NK-92 treated with Interleukin-12 subunit alpha and Interleukin-12 subunit beta, amount 100 ng/mL, for 24 hours (cell line): Measurements from ENCODE around the gene ITIH4.

Experiments
- DNase-seq: peaks from one replicate; lab custom pipeline; 2025; lab: John Stamatoyannopoulos, UW

ITIH4 gene

DNA sequence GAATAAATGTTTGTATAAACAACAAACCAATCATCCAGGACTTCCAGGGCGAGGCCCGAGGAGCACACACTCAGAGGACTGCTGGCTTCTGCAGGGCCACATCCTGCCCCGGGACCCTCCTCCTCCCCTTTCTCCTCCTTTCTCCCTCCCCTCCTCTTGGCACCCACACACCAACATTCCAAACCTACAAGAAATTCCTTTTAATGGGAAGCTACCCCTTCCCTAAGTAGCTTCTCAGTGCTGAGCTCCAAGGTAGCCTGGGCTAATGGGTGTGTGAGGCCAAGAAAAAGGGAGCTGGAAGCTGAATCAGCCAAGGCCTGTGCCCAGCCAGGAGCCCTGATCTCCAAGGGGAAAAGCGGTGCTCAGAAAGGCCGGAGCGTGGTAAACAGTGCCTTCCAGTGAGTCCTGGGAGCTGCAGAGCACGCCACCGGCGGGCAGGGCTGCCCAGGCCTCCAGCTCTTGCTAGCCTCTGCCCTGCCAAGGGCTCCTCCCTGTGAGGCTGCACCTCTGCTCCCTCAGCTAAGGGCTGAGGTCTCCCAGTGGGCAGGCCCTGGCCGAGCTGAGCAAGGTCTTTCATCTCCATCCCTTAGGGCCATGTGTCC lies 32.0 kb downstream of the ITIH4 start:
- DNase-seq = no peak

DNA sequence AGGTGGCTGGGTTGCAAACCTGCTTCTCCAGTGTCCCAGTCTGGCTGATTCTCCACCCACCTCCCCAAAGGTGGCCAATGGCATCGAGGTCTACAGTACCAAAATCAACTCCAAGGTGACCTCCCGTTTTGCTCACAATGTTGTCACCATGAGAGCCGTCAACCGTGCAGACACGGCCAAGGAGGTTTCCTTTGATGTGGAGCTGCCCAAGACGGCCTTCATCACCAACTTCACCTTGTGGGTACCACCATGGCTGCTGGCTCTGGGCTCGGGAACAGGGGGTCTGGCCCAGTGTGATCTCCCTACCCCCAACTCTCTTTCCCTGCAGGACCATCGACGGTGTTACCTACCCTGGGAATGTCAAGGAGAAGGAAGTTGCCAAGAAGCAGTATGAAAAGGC lies 34.1 kb downstream of the ITIH4 start:
- DNase-seq = no peak

DNA sequence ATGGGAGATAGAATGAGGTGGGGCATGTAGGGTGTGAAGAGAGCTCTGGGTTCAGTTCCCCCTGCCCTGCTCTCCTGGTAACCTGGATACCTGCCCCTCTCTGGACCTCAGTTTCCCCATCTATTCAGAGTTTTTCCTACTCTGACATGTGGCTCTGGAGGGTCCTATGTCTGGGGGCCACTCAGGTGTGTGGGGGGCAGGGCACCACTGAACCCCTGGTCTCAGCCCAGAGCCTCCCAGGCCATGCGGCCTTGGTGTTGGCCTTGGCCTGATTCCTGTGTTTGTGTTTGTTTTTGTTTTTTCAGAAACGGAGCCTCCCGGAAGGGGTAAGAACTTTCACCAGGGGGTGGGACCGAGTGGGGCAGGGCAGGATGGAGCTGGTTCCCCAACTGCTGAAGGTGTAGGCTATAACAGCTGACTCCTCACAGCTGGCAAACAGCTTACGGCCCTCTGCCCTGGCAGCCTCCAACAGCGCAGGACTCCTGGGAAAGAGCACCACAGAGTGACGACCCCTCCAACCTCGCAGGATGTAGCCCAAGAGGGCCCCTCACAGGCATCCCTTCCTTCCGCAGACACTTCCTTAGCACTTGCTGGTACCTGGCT lies 35.1 kb downstream of the ITIH4 start:
- DNase-seq = no peak

DNA sequence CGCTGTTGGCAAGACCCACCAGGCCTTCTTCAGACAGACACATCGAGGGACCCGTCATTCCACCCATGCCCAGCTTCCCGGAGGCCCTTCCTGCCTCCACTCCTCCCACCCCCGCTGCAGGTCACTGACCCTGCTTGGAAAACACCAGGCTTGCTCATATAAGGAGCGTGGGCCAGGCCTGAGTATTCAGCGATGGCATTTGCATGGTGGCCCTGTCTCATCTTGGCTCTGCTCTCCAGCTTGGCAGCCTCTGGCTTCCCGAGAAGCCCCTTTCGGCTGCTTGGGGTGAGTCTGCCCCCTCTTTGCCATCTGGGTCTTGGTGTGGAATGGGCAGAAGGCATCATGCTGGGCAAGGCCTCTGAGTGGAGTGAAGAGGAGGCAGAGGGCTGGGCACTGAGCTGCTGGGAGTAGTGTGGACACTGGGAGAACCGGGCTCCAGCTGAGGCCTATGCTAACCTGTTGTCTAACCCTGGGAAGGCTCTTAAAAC lies 35.8 kb downstream of the ITIH4 start, which contains the start of gene ITIH3:
Gene ITIH3, plus strand, starts transcription at position 185 of the 488 bp plus-strand sequence. Its CDS starts 8 bp downstream, at position 193.
- DNase-seq = no peak

DNA sequence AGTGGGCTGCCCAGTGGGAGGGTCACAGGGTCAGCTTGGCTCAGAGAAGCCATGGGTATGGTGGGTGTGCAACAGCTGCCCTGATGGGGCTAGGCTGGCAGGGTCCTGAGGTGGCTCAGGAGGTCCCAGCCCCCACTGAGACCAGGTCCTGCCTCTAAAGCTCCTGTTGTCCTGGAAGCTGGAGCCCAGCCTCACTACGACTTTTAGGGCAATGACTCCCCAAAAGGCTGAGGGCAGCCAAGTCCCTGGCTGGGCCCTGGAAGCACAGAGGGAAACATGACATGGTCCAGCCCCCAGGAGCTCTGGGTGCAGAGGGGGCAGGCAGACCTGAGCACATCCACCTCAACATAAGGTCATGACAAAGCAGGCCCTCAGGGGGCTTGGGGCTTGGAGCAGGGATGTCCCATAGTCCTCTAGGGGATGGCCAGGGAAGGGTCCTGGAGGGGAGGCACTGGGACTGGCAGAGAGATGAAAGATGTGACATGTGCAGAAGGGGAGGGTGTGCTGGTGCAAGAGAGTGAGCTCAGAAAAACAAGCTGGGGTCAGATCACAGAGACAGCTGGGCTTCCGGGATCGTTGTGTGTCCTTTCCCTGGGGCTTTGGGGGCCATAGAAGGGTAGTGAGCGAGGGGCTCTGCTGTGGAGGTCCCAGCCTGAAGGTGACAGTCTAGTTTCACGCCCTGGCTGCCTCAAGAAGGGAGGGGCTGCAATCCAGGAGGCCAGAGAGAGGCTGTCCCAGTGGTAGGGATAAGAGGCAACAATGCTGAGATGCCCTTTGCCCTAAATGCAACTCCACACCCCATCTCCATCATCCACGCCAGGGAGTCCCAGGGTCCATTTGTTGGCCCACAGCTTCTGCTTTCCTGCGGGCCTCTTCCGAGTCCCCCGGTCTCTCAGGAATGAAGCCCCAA lies 36.5 kb downstream of the ITIH4 start:
- DNase-seq = no peak

DNA sequence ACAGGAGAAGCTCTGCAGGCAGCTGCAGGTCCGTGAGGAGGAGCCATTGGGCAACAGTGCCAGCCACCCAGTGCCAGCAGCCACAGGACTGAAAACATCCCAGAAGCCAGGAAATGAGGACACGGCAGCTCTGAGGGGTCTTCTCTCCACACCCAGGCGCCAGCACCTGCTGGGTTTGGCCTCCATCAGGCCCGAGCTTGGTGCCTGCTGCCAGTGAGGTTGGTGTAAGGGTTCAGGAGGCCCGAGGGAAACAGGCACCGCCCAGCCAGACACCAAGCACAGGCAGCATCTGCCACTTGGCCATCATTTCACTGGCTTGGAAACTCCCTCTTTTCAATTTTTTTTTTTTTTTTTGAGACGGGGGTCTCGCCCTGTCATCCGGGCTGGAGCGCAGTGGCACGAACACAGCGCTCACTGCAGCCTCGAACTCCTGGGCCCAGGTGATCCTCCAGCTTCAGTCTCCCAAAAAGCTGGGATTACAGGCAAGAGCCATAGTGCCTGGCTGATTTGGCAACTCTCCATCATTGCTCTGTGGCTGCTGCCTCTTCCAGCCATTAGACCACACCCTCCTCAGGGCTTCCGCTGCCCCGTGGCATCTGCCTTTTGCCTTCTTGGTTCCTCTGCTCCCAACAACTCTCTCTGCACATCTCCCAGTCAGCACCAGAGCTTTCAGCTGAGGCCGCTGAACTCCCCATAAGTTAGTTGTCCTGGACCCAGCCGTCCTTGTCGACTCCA lies 37.3 kb downstream of the ITIH4 start:
- DNase-seq = no peak

DNA sequence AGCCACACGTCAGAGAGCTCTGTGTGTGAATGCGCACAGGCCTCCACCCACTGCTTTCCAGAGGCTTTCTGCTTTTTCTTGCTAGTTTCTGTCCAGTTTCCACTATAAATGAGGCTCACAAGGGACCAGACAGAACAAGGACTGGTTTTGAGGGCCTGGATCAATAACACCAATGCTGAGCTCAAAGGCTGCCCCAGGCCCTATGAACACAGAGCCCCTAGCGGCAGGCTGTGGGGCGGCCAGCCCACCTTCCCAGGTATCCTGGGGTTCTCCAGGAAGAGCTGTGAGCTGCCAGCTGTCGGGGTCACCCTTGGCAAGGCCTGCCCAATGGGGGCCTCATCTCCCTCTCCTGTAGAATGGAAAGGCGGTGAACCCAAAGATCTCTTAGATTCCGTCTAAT lies 38.1 kb downstream of the ITIH4 start:
- DNase-seq = no peak

DNA sequence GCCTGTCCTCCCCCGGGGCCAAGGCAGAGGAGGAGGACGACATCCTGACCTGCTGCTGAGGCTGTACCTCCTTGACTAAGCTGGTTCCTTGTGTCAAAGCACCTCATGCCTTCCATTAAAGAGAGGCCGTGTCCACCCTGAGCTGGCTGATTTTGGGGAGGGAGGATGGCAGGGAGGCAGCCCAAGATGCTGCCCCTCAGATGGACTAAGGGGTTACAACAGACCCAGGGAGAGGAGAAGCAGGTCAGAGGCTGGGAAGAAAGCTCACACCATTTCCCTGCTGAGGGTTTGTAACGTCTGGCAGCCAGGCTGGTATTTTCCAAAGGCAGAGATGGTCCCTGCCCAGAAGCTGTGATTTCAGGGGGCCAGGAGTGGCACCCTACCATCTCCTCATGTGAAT lies 38.5 kb downstream of the ITIH4 start:
- DNase-seq = no peak

DNA sequence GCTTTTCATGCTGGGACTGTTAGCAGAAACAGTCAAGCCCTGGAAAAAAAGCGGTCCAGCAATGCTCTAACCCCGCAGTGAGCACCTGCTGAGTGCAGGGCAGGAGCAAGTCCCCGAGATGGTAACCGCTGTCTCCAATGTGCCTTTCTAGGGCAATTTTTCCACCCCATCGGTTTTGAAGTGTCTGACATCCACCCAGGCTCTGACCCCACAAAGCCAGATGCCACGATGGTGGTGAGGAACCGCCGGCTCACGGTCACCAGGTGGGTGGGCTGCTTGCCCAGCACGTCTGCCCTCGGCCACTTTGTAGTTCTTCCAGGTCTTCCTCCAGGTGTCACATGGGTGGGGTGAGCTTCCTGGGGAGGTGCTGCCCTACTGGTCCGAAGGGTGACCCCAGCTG lies 39.1 kb downstream of the ITIH4 start:
- no peak for DNase-seq

DNA sequence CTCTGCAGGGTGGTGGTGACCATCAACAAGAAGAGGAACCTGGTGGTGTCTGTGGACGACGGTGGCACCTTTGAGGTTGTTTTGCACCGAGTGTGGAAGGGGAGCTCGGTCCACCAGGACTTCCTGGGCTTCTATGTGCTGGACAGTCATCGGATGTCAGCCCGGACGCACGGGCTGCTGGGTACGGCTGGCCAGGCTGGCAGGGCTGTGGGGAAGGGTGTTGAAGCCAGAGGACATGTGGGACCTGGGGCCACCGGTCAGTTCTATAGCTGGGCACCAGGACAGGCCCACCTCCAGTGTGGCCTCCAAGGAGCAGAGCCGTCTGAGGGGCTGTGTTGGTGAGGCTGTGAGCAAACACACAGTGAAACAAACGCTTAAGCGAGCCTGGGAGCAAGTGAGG lies 39.7 kb downstream of the ITIH4 start:
- DNase-seq = no peak

DNA sequence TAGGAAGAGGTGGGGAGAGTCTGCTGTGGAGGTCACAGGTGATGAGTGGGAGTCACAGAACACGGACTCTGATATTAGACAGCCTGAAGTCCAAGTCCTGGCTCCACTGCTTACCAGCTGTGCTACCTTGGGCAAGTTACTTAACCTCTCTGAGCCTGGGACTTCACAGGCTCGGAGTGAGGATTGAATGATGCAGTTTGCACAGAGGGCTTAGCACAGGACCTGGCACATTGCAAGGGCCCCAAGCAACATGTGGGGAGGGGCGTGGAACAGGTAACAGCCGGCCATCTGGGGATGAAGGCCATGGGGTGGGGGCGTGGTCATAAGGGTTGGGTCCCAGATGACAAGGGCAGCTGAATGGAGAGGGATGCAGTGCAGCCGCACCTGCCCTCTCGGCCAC lies 40.1 kb downstream of the ITIH4 start:
- DNase-seq = no peak

DNA sequence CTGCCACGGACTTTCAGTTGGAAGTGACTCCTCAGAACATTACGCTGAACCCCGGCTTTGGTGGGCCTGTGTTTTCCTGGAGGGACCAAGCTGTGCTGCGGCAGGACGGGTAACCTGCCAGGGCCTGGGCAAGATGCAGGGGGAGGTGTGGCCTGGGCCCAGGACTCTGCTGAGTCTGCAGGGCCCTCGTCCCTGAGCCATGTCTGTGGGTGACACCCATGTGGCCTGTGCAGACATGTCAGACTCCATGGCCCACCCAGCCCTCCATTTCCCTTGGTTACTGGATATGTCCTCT lies 40.8 kb downstream of the ITIH4 start:
- DNase-seq = no peak

DNA sequence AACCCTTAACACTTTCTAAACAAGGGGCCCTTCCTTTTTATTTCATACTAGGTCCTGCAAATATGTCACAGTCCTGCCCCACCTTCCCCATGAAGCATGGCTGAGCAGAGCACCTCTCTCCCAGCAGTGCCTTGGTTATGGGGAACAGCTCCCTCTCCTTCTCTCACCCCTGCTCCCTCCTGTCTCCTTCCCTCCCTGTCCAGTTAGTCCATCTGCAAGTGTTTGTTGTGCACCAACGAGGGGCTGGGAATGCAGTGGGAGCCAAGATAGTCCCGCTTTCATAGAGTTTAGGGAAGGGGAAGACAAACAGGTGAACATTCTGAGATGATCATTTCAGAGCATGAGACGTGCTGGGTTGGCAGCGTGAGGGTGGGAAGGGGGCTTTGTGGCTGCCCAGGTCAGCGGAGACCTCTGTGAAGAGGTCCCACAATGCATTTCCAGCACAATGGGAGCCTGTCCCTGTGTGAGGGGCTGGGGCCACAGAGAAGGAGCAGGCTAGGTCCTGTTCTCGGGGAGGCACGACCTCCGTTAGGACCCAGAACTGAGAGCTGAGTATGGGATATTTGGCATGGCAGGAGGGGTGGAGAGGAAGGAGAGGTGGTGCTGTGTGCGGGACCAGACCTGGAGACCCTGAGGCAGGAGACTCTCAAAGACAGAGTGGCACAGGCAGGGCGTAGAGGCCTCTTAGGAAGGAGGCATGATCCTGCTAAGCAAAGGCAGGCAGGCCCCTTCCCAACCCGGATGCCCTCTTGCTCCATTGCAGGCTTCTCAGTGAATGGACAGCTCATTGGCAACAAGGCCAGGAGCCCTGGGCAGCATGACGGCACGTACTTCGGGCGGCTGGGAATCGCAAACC lies 41.4 kb downstream of the ITIH4 start:
- no peak for DNase-seq

DNA sequence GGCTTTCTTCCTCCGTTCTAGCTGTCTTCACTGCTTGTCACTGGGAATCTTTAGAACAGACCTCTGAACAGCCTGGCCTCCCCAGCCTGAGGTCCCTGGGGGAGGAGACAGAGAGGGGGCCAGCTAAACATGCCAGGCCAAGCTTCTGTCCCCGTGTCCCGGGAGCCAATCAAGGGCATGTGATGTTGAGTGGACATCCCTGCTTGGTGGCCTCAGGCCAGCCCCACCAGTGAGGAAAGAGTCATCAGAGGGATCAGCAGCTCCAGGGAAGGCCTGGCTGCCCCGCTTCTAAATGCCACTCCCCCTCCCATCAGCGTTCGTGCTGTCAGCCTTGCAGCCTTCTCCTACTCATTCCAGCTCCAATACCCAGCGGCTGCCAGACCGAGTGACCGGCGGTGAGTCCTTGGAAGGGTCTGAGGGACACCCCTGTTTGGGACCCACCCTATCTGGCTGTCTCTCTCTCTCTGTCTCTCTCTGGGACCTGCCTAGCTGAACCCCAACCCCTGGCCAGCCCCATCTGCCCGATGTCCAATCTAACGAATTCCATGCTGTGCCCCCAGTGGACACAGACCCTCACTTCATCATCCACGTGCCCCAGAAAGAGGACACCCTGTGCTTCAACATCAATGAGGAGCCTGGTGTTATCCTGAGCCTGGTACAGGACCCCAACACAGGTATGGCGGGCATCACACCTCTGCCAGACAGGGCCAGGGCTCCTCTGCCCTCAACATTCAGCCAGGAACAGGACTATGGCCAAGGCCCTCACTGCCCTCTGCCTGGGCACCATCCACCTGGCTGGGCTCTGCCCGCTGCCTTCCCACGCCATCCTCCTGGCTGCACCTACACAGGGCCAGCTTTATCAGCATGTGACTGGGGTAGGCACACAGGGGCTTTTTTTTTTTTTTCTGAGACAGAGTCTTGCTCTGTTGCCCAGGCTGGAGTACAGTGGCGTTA lies 42.5 kb downstream of the ITIH4 start:
- no peak for DNase-seq

DNA sequence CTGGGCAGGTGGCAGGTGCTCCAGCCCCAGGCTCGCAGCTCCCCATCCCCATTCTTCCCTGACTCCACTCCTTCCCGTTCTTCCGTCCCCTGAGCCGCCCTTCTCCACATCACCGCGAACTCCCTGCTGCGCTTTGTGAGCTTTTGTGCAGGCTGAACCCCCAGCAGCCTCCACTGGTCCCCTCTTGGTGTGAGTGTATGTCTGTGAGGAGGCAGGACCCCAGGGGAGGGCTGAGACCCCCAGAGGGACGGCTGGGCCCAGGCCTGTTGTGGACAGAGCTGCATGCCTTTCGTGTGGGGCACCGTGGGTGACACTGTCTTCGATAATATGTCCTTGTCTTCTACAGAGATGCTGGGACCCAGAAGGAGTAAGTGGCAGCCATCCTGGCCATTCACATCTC lies 43.2 kb downstream of the ITIH4 start:
- no peak for DNase-seq

DNA sequence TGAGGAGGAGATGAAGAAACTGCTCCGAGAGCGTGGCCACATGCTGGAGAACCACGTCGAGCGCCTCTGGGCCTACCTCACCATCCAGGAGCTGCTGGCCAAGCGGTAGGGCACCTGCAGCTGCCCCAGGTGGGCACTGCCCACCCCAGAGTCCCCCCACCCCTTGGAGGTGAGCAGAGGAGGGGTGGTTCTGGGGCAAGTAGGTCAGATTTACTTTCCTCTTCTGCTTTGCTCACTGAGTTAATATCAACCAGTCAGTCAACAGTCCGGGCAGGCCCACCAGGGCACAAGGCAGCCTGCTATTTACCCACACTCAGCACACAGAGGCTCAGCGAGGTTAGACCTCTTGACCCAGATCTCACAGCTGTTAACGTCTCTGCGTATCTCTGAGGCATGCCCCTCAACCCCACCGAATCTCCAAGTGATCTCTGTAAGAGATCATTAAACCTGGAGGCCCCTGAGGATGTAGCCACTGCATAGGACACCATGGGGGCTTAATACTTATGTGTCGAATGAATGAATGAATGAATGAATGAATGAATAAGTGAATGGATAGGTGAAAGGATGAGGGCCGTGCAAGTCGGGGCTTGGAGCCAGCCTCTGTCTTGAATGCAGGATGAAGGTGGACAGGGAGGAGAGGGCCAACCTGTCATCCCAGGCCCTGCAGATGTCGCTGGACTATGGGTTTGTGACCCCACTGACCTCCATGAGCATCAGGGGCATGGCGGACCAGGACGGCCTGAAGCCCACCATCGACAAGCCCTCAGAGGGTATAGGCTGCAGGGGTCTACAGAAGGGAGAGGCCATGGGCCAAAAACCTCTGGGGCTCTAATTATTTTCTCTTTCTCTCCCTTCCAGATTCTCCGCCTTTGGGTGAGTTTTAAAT lies 43.9 kb downstream of the ITIH4 start:
- no peak for DNase-seq

DNA sequence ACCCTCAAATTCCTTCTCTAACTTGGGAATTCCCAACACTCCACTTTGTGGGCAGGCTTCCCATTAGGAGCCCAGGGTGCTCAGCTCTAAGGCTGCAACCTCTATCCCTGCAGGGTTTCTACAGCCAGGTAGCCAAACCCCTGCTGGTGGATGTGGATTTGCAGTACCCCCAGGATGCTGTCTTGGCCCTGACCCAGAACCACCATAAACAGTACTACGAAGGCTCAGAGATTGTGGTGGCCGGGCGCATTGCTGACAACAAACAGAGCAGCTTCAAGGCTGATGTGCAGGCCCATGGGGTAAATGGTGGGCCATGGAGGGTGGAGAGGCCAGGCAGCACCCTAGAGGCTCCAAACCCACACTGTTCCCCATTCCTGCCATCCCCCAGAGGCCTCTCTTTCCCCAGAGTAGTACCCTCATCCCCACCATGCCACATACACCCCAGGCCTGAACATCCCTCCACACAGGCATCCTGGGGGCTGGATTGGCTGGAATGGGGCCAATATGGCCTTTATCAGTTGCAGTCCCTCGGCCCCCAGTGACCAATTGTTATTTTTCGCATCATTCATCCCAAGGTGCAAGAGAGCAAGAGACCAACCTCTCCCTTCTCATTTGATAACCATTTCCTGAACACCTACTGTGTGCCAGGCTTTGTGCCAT lies 45.4 kb downstream of the ITIH4 start:
- no peak for DNase-seq

DNA sequence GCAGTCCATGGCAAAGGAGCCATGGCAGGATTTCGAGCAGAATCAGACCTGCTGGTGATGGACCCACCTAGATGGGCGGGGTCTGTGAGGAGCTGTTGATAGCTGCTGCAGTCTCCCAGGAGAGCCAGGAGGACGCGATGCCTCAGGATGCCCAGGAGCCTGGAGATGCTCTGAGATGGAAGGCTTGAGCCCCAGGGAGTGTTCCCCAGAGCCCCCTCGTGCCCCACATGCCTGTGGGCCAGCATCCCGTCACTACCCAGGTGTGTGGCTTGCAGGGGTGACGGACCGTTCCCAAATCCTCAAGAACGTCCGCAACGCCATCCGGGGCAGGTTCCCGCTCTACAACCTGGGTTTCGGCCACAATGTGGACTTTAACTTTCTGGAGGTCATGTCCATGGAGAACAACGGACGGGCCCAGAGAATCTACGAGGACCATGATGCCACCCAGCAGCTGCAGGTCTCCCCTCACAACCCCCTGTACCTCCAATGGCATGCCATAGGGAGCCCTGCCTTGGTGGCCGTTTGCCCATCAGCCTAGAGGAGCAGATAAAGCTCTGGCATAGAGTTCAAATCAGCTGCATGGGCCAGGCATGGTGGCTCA lies 46.4 kb downstream of the ITIH4 start:
- no peak for DNase-seq

DNA sequence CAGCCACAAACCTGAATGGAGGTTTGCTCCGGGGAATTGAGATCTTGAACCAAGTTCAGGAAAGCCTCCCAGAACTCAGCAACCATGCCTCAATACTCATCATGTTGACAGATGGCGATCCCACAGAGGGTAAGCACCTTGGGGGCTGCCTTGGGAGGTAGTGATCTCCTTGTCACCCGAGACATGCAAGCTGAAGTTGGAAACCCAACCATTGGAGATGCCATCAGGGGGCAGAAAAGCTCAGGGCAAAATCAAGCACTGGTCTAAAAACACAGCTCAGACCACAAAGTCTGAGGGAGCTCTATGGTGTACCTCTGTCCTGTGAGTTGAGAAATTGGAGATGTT lies 47.3 kb downstream of the ITIH4 start:
- DNase-seq = no peak
